Panc1 (cell line): Measurements from ENCODE around the gene GRK3. TPM values are rescaled to one million over a fixed set of nuclear protein-coding genes. Genes with fewer than 3 reads are reported as not detected.

Source experiments
- ATAC-seq: fragments of 200-7000 bp; cut with Tn5 transposase; 2 replicates; pipeline ENCODE4 v1.9.1; 2020; ENCODE audit warnings: mild to moderate bottlenecking, moderate library complexity
- BruUV-seq: library from RNA; stranded (reverse); fragments of 400-500 nt; replicated peaks from 2 replicates; lab custom pipeline; 2021; lab: Mats Ljungman, UMichigan
- CTCF ChIA-PET: fragments of 300-600 bp; sonication (Branson Sonifier 250); formaldehyde crosslinking; loops from one replicate; lab custom pipeline; 2022; ENCODE audit warnings: antibody characterized with exemption; lab: Charles Lee
- POLR2A ChIA-PET: fragments of 300-600 bp; sonication (Branson Sonifier 250); formaldehyde crosslinking; loops from one replicate; lab custom pipeline; 2022; ENCODE audit warnings: antibody characterized with exemption; lab: Charles Lee
- DNase-seq: peaks from one replicate; pipeline ENCODE4 v3.0.0-alpha.2; 2010; ENCODE audit warnings: low read depth, low spot score
- H3K27ac ChIP-seq: 2 replicates; pipeline ENCODE4 v1.5.1; 2011; ENCODE audit warnings: mild to moderate bottlenecking, low read length, inconsistent platforms
- H3K27me3 ChIP-seq: fragments of 200-500 bp; sonication (Bioruptor generic); 2 replicates; pipeline ENCODE4 v1.6.0; 2014; ENCODE audit warnings: low read length, inconsistent platforms; ENCODE audit not compliant: control insufficient read depth, insufficient read depth
- H3K36me3 ChIP-seq: fragments of 200-500 bp; sonication (Bioruptor generic); 2 replicates; pipeline ENCODE4 v1.5.1; 2014; ENCODE audit warnings: inconsistent platforms, mild to moderate bottlenecking, low read length, moderate library complexity; ENCODE audit not compliant: control insufficient read depth, insufficient read depth
- H3K4me1 ChIP-seq: 2 replicates; pipeline ENCODE4 v1.5.1; 2011; ENCODE audit warnings: inconsistent platforms, mild to moderate bottlenecking, low read length, moderate library complexity; ENCODE audit not compliant: control insufficient read depth, insufficient read depth
- H3K4me3 ChIP-seq, 2 experiments: 2 replicates each; pipeline ENCODE4 v1.5.1; 2011 to 2012; ENCODE audit warnings: low read depth in 2 of 2, low read length in 2 of 2, mild to moderate bottlenecking in 2 of 2, inconsistent platforms in 1 of 2, moderate library complexity in 1 of 2
- H3K9me3 ChIP-seq: fragments of 200-500 bp; sonication (Bioruptor generic); 2 replicates; pipeline ENCODE4 v1.5.1; 2014; ENCODE audit warnings: low read depth, mild to moderate bottlenecking, inconsistent platforms, low read length, moderate library complexity; ENCODE audit not compliant: control insufficient read depth, insufficient read depth
- CTCF ChIP-seq: fragments of 450-650 bp; IDR thresholded peaks from 2 replicates; pipeline ENCODE4 v1.5.1; 2017; ENCODE audit warnings: mild to moderate bottlenecking
- SIN3A ChIP-seq: IDR thresholded peaks from 2 replicates; pipeline ENCODE4 v1.6.1; 2012; ENCODE audit warnings: low read depth, mild to moderate bottlenecking, low read length, moderate library complexity, borderline replicate concordance; ENCODE audit not compliant: insufficient read depth
- in situ Hi-C: cut with HindIII; loops from 2 replicates; pipeline ENCODE4 v1.10.0; 2016; ENCODE audit warnings: low sequenced_read_pairs, low pct_unique_long_range_greater_than_20kb
- intact Hi-C: fragments of 100-400 bp; cut with micrococcal nuclease; formaldehyde crosslinking; loops from one replicate; pipeline ENCODE4 v1.10.0; 2022; ENCODE audit not compliant: unreplicated experiment
- total RNA-seq: library from RNA; stranded (reverse); gene quantifications from one replicate; pipeline ENCODE4 v1.2.1, GENCODE V29; 2021; ENCODE audit not compliant: unreplicated experiment

The GRK3 gene
- total RNA-seq, 1 experiment from 2014 or later, result 12.0 TPM

GRCh38 chr22:25777411-25777810, 212.9 kb downstream of the GRK3 start:
- H3K27ac ChIP-seq, result no peak overlapping the region
- no peak for DNase-seq
- in situ Hi-C loops, result no loop called here
- H3K4me3 ChIP-seq, result no peak overlapping the region
- no peaks in the 10 kb centered on the region for H3K4me1 ChIP-seq
- ATAC-seq, result no peak
- intact Hi-C loops, result loop anchor here (10.0 kb wide), 1 partner anchor 313 kb away; no protein-coding TSS in a partner anchor
- POLR2A ChIA-PET, result no interaction called here
- no peaks in the 10 kb centered on the region for H3K27me3 ChIP-seq
- CTCF ChIA-PET, result interaction anchor here (0.6 kb wide), 1 partner anchor 329 kb away, joined by 3 read pairs; no protein-coding TSS in a partner anchor
- no TSS peak for BruUV-seq
- TF ChIP-seq CTCF, result no peak
- H3K36me3 ChIP-seq, result no peaks in the 10 kb centered on the region
- no peaks in the 10 kb centered on the region for H3K9me3 ChIP-seq

- H3K4me1 ChIP-seq, result no peaks in the 10 kb centered on the region
- H3K9me3 ChIP-seq, result no peaks in the 10 kb centered on the region
- POLR2A ChIA-PET, result no interaction called here
- peak; percentile 59 for TF ChIP-seq CTCF
- TF ChIP-seq SIN3A, result no peak
- ATAC-seq (peak; percentile 78; the same call in 1 of the 2 replicates), DNase-seq (peak; percentile 18)
- no peaks in the 10 kb centered on the region for H3K36me3 ChIP-seq
- in situ Hi-C loops (no loop called here), intact Hi-C loops (loop anchor here (10.0 kb wide), 1 partner anchor 313 kb away; no protein-coding TSS in a partner anchor)
- no peaks in the 10 kb centered on the region for H3K27me3 ChIP-seq
- no TSS peak for BruUV-seq
- H3K27ac ChIP-seq, result no peak overlapping the region
- CTCF ChIA-PET, result interaction anchor here (0.6 kb wide), 2 partner anchors 330 to 336 kb away, joined by 3 to 15 read pairs; no protein-coding TSS in a partner anchor
- H3K4me3 ChIP-seq, result no peak overlapping the region
Observed at GRCh38 chr22:25777870-25778269, 213.4 kb downstream of the GRK3 start.

Other genes with a start within 250 kb of the GRK3 start
- not detected for gene MYO18B, start 177.5 kb downstream of the GRK3 start, total RNA-seq